Uterus (tissue), 2 donors: ENCODE measurements around the gene NPFFR1.

Source experiments
- CTCF ChIP-seq, 4 experiments: fragments of 200-600 bp in 2 of 4; fragments of 450-650 bp in 2 of 4; sonication (generic) in 2 of 4; IDR thresholded peaks; one replicate each; pipeline ENCODE4 v1.5.1; 2016 to 2019; ENCODE audit warnings: antibody characterized with exemption in 4 of 4, mild to moderate bottlenecking in 2 of 4, moderate library complexity in 1 of 4
- POLR2A ChIP-seq, 2 donors: fragments of 450-650 bp; IDR thresholded peaks; one replicate each; pipeline ENCODE4 v1.6.1; 2016; ENCODE audit warnings: antibody characterized with exemption in 2 of 2, mild to moderate bottlenecking in 1 of 2, moderate library complexity in 1 of 2

DNA sequence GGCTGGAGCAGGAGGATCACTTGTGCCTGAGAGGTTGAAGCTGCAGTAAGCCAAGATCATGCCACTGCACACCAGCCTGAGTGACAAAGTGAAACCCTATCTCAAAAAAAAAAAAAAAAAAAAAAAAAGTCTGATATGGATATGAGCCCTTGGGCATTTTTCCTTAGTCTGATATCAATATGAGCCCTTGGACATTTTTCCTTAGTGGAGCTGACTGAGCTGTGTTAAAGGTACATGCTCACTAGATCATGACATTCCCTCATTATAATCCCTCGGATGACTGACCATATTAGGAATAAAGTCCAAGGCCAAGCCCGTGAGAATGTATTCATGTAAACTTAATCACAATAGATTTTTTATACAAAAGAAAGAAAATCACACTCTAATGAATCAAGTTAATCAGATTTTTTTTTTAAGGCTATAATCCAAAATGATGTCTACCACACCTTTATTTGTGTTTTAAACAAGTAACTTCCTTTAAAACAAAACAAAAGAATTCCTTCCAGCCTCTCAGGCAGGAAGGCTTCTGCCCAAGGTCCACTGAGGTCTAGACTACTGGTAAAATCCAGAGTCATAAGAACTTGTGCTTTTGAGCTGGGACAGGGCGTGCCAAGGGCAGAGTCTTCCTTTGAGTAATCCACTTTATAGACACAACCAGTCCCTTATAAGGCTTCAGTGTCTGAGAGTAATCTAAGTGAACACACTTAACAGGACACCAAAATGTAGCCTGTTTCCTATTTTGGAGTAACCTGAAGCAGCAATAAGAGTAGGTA, 56.1 kb downstream of the NPFFR1 start:
- TF ChIP-seq CTCF (IDR thresholded peaks at IDR 0.05), result no peak
- TF ChIP-seq POLR2A (IDR thresholded peaks at IDR 0.05), result no peak
